ENCODE data around the gene LSP1. TPM values are rescaled to one million over a fixed set of nuclear protein-coding genes. Genes with fewer than 3 reads are reported as not detected.

The LSP1 gene
- total and polyA plus RNA-seq, 2 of the 13 experiments (the other 11 are each of a cell fraction or from before 2014, with no cell fraction given) = 0.59 to 1.00 TPM

DNA sequence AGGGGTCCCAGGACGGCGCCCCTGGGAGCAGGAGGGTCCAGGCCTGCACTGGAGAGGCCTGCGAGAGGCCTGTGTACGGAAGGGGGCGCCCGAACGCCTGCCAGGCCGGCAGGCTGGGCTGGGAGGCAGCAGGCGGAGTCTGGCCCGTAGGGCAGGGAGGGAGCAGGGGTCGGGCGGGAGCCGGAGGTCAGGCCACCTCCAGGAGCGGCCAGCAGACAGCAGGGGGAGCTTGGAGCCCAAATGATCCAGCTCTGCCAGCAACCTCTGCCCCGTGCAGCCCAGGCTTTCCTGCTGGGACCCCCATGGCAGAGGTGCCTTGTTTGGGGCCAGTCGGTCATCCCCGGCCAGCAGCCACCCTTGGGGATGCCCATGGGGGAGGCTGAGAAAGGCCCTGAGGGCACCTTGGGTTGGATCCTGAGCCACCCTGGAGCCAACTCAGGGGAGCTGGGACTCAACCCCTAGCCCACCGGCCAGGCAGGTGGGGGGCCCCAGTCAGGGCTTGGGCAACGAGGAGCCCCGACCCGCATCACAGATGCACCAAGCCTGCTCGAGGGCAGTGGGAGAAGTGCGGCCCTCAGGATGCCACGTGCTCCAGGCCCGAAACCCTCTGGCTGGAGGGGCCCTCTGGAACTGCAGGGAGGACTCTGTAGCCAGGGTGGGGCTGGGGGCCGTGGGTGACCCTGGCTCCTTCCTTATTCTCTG, 27.7 kb upstream of the LSP1 start (continued):
- TF ChIP-seq PCBP1 (IDR thresholded peaks at IDR 0.05; ENCODE audit: borderline replicate concordance, low read depth, low read length) = 0 out of 2 replicates have a peak, but pooled peaks have one; percentile 11
- TF ChIP-seq MAF1 (CRISPR knock-in tag; IDR thresholded peaks at IDR 0.05; ENCODE audit: borderline replicate concordance) = no peak
- peak; percentile 59; the same call in 1 of the 2 replicates for TF ChIP-seq MTA1 (CRISPR knock-in tag; IDR thresholded peaks at IDR 0.05; ENCODE audit: borderline replicate concordance)
- TF ChIP-seq, protein P1, sequence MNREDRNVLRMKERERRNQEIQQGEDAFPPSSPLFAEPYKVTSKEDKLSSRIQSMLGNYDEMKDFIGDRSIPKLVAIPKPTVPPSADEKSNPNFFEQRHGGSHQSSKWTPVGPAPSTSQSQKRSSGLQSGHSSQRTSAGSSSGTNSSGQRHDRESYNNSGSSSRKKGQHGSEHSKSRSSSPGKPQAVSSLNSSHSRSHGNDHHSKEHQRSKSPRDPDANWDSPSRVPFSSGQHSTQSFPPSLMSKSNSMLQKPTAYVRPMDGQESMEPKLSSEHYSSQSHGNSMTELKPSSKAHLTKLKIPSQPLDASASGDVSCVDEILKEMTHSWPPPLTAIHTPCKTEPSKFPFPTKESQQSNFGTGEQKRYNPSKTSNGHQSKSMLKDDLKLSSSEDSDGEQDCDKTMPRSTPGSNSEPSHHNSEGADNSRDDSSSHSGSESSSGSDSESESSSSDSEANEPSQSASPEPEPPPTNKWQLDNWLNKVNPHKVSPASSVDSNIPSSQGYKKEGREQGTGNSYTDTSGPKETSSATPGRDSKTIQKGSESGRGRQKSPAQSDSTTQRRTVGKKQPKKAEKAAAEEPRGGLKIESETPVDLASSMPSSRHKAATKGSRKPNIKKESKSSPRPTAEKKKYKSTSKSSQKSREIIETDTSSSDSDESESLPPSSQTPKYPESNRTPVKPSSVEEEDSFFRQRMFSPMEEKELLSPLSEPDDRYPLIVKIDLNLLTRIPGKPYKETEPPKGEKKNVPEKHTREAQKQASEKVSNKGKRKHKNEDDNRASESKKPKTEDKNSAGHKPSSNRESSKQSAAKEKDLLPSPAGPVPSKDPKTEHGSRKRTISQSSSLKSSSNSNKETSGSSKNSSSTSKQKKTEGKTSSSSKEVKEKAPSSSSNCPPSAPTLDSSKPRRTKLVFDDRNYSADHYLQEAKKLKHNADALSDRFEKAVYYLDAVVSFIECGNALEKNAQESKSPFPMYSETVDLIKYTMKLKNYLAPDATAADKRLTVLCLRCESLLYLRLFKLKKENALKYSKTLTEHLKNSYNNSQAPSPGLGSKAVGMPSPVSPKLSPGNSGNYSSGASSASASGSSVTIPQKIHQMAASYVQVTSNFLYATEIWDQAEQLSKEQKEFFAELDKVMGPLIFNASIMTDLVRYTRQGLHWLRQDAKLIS (CRISPR knock-in tag; IDR thresholded peaks at IDR 0.05) = no peak
- no peak for TF ChIP-seq ARID2 (CRISPR knock-in tag; IDR thresholded peaks at IDR 0.05; ENCODE audit: borderline replicate concordance)
- TF ChIP-seq, protein P2, sequence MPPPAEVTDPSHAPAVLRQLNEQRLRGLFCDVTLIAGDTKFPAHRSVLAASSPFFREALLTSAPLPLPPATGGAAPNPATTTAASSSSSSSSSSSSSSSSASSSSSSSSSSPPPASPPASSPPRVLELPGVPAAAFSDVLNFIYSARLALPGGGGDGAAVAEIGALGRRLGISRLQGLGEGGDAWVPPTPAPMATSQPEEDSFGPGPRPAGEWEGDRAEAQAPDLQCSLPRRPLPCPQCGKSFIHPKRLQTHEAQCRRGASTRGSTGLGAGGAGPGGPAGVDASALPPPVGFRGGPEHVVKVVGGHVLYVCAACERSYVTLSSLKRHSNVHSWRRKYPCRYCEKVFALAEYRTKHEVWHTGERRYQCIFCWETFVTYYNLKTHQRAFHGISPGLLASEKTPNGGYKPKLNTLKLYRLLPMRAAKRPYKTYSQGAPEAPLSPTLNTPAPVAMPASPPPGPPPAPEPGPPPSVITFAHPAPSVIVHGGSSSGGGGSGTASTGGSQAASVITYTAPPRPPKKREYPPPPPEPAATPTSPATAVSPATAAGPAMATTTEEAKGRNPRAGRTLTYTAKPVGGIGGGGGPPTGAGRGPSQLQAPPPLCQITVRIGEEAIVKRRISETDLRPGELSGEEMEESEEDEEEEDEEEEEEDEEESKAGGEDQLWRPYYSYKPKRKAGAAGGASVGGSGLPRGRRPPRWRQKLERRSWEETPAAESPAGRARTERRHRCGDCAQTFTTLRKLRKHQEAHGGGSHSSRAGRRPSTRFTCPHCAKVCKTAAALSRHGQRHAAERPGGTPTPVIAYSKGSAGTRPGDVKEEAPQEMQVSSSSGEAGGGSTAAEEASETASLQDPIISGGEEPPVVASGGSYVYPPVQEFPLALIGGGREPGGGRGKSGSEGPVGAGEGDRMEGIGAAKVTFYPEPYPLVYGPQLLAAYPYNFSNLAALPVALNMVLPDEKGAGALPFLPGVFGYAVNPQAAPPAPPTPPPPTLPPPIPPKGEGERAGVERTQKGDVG (CRISPR knock-in tag; IDR thresholded peaks at IDR 0.05; ENCODE audit: borderline replicate concordance) = no peak
- no peak for TF ChIP-seq ZSCAN30 (CRISPR knock-in tag; IDR thresholded peaks at IDR 0.05)
- no peak for TF ChIP-seq REL (CRISPR knock-in tag; conservative IDR thresholded peaks at IDR 0.05)
- no peak for TF ChIP-seq TMF1 (CRISPR knock-in tag; IDR thresholded peaks at IDR 0.05; ENCODE audit: low read depth)
- TF ChIP-seq ELF3 (CRISPR knock-in tag; IDR thresholded peaks at IDR 0.05) = 0 out of 2 replicates have a peak, but pooled peaks have one; percentile 35
- TF ChIP-seq, protein P3, sequence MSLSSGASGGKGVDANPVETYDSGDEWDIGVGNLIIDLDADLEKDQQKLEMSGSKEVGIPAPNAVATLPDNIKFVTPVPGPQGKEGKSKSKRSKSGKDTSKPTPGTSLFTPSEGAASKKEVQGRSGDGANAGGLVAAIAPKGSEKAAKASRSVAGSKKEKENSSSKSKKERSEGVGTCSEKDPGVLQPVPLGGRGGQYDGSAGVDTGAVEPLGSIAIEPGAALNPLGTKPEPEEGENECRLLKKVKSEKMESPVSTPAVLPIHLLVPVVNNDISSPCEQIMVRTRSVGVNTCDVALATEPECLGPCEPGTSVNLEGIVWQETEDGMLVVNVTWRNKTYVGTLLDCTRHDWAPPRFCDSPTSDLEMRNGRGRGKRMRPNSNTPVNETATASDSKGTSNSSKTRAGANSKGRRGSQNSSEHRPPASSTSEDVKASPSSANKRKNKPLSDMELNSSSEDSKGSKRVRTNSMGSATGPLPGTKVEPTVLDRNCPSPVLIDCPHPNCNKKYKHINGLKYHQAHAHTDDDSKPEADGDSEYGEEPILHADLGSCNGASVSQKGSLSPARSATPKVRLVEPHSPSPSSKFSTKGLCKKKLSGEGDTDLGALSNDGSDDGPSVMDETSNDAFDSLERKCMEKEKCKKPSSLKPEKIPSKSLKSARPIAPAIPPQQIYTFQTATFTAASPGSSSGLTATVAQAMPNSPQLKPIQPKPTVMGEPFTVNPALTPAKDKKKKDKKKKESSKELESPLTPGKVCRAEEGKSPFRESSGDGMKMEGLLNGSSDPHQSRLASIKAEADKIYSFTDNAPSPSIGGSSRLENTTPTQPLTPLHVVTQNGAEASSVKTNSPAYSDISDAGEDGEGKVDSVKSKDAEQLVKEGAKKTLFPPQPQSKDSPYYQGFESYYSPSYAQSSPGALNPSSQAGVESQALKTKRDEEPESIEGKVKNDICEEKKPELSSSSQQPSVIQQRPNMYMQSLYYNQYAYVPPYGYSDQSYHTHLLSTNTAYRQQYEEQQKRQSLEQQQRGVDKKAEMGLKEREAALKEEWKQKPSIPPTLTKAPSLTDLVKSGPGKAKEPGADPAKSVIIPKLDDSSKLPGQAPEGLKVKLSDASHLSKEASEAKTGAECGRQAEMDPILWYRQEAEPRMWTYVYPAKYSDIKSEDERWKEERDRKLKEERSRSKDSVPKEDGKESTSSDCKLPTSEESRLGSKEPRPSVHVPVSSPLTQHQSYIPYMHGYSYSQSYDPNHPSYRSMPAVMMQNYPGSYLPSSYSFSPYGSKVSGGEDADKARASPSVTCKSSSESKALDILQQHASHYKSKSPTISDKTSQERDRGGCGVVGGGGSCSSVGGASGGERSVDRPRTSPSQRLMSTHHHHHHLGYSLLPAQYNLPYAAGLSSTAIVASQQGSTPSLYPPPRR (CRISPR knock-in tag; IDR thresholded peaks at IDR 0.05; ENCODE audit: borderline replicate concordance) = no peak
- TF ChIP-seq POGZ (CRISPR knock-in tag; IDR thresholded peaks at IDR 0.05) = peak; percentile 55; the same call in 1 of the 2 replicates
- TF ChIP-seq MTA3 (CRISPR knock-in tag; IDR thresholded peaks at IDR 0.05) = no peak
- no peak for TF ChIP-seq FLYWCH1 (CRISPR knock-in tag; IDR thresholded peaks at IDR 0.05)
- no peak for TF ChIP-seq NFYB (CRISPR knock-in tag; IDR thresholded peaks at IDR 0.05)
- no peak for TF ChIP-seq PRPF4 (IDR thresholded peaks at IDR 0.05; ENCODE audit: low read depth, low read length, poor library complexity, severe bottlenecking)

All from HepG2 (cell line).